GM12892 (cell line): Measurements from ENCODE around the gene C21orf58.

Experiments
- POLR2A ChIP-seq: IDR thresholded peaks from 2 replicates; pipeline ENCODE4 v1.6.1; 2011; ENCODE audit warnings: low read depth, low read length, control low read depth
- TAF1 ChIP-seq: IDR thresholded peaks from 2 replicates; pipeline ENCODE4 v1.6.1; 2011; ENCODE audit warnings: low read depth, mild to moderate bottlenecking, control low read depth, low read length, borderline replicate concordance

DNA sequence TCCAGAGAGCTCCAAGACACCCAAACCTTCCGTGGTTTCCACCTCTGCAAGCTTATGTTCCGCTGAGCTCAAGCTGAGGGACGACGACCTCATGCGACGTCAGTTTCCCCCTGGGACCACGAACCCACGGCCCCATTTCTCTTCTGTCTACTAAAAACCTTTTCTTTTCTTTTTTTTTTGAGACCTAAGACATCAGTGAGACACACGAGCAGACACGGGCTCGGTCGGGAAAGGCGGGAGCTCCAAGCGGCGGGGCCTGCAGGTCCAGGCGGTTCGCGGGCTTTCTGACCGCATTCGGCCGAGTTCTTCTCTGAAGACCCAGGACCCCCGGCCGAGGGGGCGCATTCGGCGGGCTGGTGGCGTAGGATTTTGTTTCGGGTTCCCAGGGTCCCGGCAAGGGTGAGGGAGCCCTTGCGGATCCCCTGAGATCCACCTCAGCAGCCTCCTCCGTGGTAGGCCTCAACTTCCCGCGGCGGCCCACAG is 402 bp downstream of the C21orf58 start:
- TF ChIP-seq POLR2A (no peak; the same call in 1 of the 2 replicates), TAF1 (no peak)
